ENCODE data around the gene CNKSR2.

Gene CNKSR2

DNA sequence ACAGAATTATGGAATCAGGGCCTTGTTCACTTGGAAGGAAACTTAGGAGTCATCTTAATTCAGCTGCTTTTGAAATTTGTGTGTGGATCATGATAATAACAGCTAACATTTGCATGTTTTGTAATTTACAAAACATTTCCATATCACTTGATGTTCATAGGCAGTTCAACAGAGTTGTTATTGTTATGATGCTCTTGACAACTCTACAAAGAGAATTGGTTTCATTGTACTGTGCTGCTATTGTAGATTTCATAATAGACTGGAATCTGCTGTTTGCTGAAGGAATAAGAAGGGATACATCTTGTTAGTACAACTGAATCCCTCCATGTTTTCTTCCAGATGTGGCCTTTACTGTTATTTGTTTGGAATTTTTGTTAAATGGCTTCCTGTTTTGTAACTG, 83.5 kb downstream of the CNKSR2 start:
- Histone ChIP-seq H3K9ac (no peak overlapping the region), H2AFZ (ENCODE audit: low read depth) (no peak overlapping the region), H3K27me3 (ENCODE audit: insufficient read depth, low read depth) (no peaks in the 10 kb centered on the region), H3K4me1 (ENCODE audit: low read depth, poor library complexity, severe bottlenecking) (no peaks in the 10 kb centered on the region), H3K79me2 (ENCODE audit: insufficient read depth, low read depth) (no peaks in the 10 kb centered on the region), H3K4me2 (no peak overlapping the region), H3K36me3 (ENCODE audit: insufficient read depth) (no peaks in the 10 kb centered on the region), H3K4me3 (IDR thresholded peaks at IDR 0.05; ENCODE audit: insufficient read depth, low read depth, low read length) (no peak overlapping the region), H4K20me1 (ENCODE audit: insufficient read depth) (no peaks in the 10 kb centered on the region), H3K27ac (no peak overlapping the region)
- TF ChIP-seq, protein P1, sequence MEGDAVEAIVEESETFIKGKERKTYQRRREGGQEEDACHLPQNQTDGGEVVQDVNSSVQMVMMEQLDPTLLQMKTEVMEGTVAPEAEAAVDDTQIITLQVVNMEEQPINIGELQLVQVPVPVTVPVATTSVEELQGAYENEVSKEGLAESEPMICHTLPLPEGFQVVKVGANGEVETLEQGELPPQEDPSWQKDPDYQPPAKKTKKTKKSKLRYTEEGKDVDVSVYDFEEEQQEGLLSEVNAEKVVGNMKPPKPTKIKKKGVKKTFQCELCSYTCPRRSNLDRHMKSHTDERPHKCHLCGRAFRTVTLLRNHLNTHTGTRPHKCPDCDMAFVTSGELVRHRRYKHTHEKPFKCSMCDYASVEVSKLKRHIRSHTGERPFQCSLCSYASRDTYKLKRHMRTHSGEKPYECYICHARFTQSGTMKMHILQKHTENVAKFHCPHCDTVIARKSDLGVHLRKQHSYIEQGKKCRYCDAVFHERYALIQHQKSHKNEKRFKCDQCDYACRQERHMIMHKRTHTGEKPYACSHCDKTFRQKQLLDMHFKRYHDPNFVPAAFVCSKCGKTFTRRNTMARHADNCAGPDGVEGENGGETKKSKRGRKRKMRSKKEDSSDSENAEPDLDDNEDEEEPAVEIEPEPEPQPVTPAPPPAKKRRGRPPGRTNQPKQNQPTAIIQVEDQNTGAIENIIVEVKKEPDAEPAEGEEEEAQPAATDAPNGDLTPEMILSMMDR (conservative IDR thresholded peaks at IDR 0.05; ENCODE audit: low read depth, low read length) = no peak

DNA sequence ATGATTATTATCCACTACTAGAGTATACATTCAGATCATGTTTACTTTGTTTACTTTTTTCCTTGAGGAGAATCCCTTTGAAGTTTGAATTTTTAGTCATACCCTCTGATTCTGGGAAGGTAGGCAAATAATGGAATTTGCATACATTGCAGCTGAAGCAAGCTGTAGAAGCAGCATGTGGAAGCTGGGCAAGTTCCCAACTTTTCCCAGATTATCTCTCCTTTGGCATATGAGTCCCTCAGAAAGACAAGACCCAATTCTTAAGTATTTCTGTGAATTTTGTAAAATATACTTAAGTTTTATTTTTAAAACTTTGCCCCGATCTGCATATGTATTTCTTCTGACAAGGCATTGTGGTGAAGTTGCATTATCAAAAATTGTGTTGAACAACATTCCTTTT, 94.9 kb downstream of the CNKSR2 start:
- TF ChIP-seq, protein P1 (conservative IDR thresholded peaks at IDR 0.05; ENCODE audit: low read depth, low read length) = no peak
- Histone ChIP-seq H2AFZ (ENCODE audit: low read depth) (no peak overlapping the region), H3K27me3 (ENCODE audit: insufficient read depth, low read depth) (no peaks in the 10 kb centered on the region), H3K79me2 (ENCODE audit: insufficient read depth, low read depth) (no peaks in the 10 kb centered on the region), H3K4me2 (no peak overlapping the region), H3K4me3 (IDR thresholded peaks at IDR 0.05; ENCODE audit: insufficient read depth, low read depth, low read length) (no peak overlapping the region), H3K4me1 (ENCODE audit: low read depth, poor library complexity, severe bottlenecking) (no peaks in the 10 kb centered on the region), H3K27ac (no peak overlapping the region), H3K36me3 (ENCODE audit: insufficient read depth) (no peaks in the 10 kb centered on the region), H3K9ac (no peak overlapping the region), H4K20me1 (ENCODE audit: insufficient read depth) (no peaks in the 10 kb centered on the region)

DNA sequence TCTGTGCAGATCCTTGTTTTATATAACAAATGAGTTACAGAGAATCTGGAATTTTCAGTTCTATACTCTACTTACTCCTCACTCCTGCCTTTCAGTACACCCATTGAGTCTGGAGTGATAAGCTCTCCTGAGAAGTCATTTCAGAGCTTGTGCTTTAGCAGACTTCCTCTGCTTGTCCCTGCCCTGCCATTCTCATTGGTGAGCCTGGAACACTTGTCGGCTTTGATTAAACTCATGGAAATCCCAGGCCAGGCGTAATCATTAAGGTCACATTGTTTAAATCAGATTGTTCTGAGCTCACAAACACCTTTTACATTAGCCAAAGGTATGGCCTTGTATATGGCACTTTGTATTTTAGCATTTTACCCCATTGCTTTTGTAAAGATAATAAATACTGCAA, 102.7 kb downstream of the CNKSR2 start:
- Histone ChIP-seq H4K20me1 (ENCODE audit: insufficient read depth) (no peaks in the 10 kb centered on the region), H3K4me2 (no peak overlapping the region), H3K27me3 (ENCODE audit: insufficient read depth, low read depth) (no peaks in the 10 kb centered on the region), H3K27ac (no peak overlapping the region), H3K9ac (no peak overlapping the region), H2AFZ (ENCODE audit: low read depth) (no peak overlapping the region), H3K36me3 (ENCODE audit: insufficient read depth) (no peaks in the 10 kb centered on the region), H3K4me1 (ENCODE audit: low read depth, poor library complexity, severe bottlenecking) (no peaks in the 10 kb centered on the region), H3K79me2 (ENCODE audit: insufficient read depth, low read depth) (no peaks in the 10 kb centered on the region), H3K4me3 (IDR thresholded peaks at IDR 0.05; ENCODE audit: insufficient read depth, low read depth, low read length) (no peak overlapping the region)
- TF ChIP-seq, protein P1 (conservative IDR thresholded peaks at IDR 0.05; ENCODE audit: low read depth, low read length) = no peak

DNA sequence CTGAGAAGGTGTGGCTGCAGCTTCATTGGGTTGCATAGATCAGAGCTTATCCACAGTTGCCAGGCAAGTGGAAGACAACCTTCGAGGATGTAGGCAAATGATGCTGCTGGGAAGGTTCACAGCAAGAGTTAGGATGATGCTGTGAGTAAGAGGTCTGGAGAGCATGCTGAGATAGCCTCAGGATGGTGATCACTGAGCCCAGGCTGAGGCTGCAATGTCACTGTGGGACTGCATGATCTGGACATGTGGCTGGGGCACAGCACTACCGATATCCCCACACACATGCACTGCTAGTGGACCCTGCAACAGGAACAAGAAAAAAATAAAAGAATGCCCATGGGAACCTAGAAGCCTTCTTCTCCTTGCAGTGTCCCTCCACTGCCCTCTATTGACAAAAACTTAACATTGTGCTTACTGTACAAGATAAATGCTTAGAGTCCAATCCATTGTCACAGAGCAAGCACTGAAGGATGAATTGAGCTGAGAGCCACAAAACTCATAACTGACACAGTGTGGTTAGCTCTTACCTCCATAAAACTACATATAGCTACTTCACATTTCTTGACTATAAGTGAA, 105.6 kb downstream of the CNKSR2 start:
- H3K36me3 ChIP-seq (ENCODE audit: insufficient read depth) = no peaks in the 10 kb centered on the region
- TF ChIP-seq, protein P1 (conservative IDR thresholded peaks at IDR 0.05; ENCODE audit: low read depth, low read length) = peak; percentile 51; the same call in 1 of the 2 replicates
- H2AFZ ChIP-seq (ENCODE audit: low read depth) = no peak overlapping the region
- H4K20me1 ChIP-seq (ENCODE audit: insufficient read depth) = no peaks in the 10 kb centered on the region
- no peak overlapping the region for H3K9ac ChIP-seq
- no peaks in the 10 kb centered on the region for H3K79me2 ChIP-seq (ENCODE audit: insufficient read depth, low read depth)
- H3K4me2 ChIP-seq = no peak overlapping the region
- H3K4me3 ChIP-seq (IDR thresholded peaks at IDR 0.05; ENCODE audit: insufficient read depth, low read depth, low read length) = no peak overlapping the region
- no peaks in the 10 kb centered on the region for H3K27me3 ChIP-seq (ENCODE audit: insufficient read depth, low read depth)
- H3K27ac ChIP-seq = no peak overlapping the region
- H3K4me1 ChIP-seq (ENCODE audit: low read depth, poor library complexity, severe bottlenecking) = no peaks in the 10 kb centered on the region

Measured in KMS-11 (cell line).